ENCODE measurements around the gene IFITM2.

GRCh38 chr11:289712-290620 lies 17.6 kb upstream of the IFITM2 start:
- TF ChIP-seq L3MBTL2 (conservative IDR thresholded peaks at IDR 0.05) (no peak), HDGF (IDR thresholded peaks at IDR 0.05; ENCODE audit: borderline replicate concordance) (no peak), CTBP1 (IDR thresholded peaks at IDR 0.05; ENCODE audit: borderline replicate concordance) (no peak)

Data from HEK293T (cell line).